HS-27A (cell line): ENCODE measurements around the gene TBC1D14.
A peak's percentile ranks its signal among the peaks of the same experiment; 100 is the strongest.
"Not testable (repeated sequence)": the region's sequence is repeated elsewhere in the genome, so short reads cannot be mapped to it uniquely, and the experiment has no call there.

Experiments
- DNase-seq: peaks from one replicate; pipeline ENCODE4 v3.0.0-alpha.2; 2012; ENCODE audit warnings: low read depth, missing footprints

Gene TBC1D14

GRCh38 chr4:6890358-6890757, 19.3 kb upstream of the TBC1D14 start:
- no peak for DNase-seq

- DNase-seq, result not testable (repeated sequence)
Measured at GRCh38 chr4:6890971-6891370, 18.7 kb upstream of the TBC1D14 start.

- DNase-seq, result no peak
Measured at GRCh38 chr4:6891436-6892170, 18.0 kb upstream of the TBC1D14 start.

GRCh38 chr4:6892190-6892908, 17.3 kb upstream of the TBC1D14 start:
- no peak for DNase-seq

GRCh38 chr4:6892909-6893202, 16.8 kb upstream of the TBC1D14 start:
- no peak for DNase-seq

- DNase-seq, result no peak
Measured at GRCh38 chr4:6893449-6894085, 16.1 kb upstream of the TBC1D14 start.

- no peak for DNase-seq
Measured at GRCh38 chr4:6894086-6894478, 15.5 kb upstream of the TBC1D14 start.

- DNase-seq, result no peak
Measured at GRCh38 chr4:6894528-6895498, 14.8 kb upstream of the TBC1D14 start.

GRCh38 chr4:6896035-6896434, 13.6 kb upstream of the TBC1D14 start:
- no peak for DNase-seq

GRCh38 chr4:6898763-6899162, 10.9 kb upstream of the TBC1D14 start:
- no peak for DNase-seq

- no peak for DNase-seq
Measured at GRCh38 chr4:6900181-6900812, 9.3 kb upstream of the TBC1D14 start.

GRCh38 chr4:6900956-6901355, 8.7 kb upstream of the TBC1D14 start:
- no peak for DNase-seq

GRCh38 chr4:6901669-6902317, 7.8 kb upstream of the TBC1D14 start:
- no peak for DNase-seq

- DNase-seq, result no peak
Measured at GRCh38 chr4:6902318-6903042, 7.1 kb upstream of the TBC1D14 start.

- DNase-seq, result no peak
Measured at GRCh38 chr4:6905516-6906445, 3.8 kb upstream of the TBC1D14 start.

- not testable (repeated sequence) for DNase-seq
Measured at GRCh38 chr4:6906486-6906885, 3.1 kb upstream of the TBC1D14 start.

- no peak for DNase-seq
Measured at GRCh38 chr4:6907658-6908191, 1.9 kb upstream of the TBC1D14 start.

GRCh38 chr4:6908432-6909112, 1.1 kb upstream of the TBC1D14 start:
- DNase-seq, result peak; percentile 1

GRCh38 chr4:6909970-6910339, 329 bp downstream of the TBC1D14 start:
- no peak for DNase-seq
